ENCODE results near the gene LUZP1. TPM values are rescaled to one million over a fixed set of nuclear protein-coding genes. Genes with fewer than 3 reads are reported as not detected.
A peak's percentile ranks its signal among the peaks of the same experiment; 100 is the strongest.

LUZP1 gene
- total RNA-seq, 1 donor from 2014 or later, result 82.2 TPM

GRCh38 chr1:23214640-23215039, 46.0 kb upstream of the LUZP1 start:
- no peaks in the 10 kb centered on the region for H3K79me2 ChIP-seq (ENCODE audit: insufficient read depth, low read length)
- Mint-ChIP-seq H3K36me3 (ENCODE audit: low read depth, unreplicated experiment) (peaks cover 6% of the 10 kb centered on the region), H3K4me3 (ENCODE audit: unreplicated experiment) (peak overlapping the region; percentile 60), H3K27me3 (ENCODE audit: low read depth, unreplicated experiment) (peaks cover 43% of the 10 kb centered on the region), H3K27ac (ENCODE audit: unreplicated experiment) (no peak overlapping the region), H3K4me1 (ENCODE audit: low read depth, unreplicated experiment) (peaks cover 5% of the 10 kb centered on the region), H3K9me3 (ENCODE audit: unreplicated experiment) (peaks cover 5% of the 10 kb centered on the region)
- H4K20me1 ChIP-seq (ENCODE audit: insufficient read depth, low read length), result no peaks in the 10 kb centered on the region
- no peak overlapping the region for H3K27ac ChIP-seq (ENCODE audit: low read depth, low read length)
- peaks cover 21% of the 10 kb centered on the region for H3K27me3 ChIP-seq (ENCODE audit: insufficient read depth, low read length)
- no peaks in the 10 kb centered on the region for H3K9me3 ChIP-seq (ENCODE audit: insufficient read depth, low read depth, low read length)
- H3K4me3 ChIP-seq (ENCODE audit: insufficient read depth, low read depth, low read length), result no peak overlapping the region
- no peak overlapping the region for H3K9ac ChIP-seq (ENCODE audit: low read length)
- FAIRE-seq (no peak), DNase-seq (ENCODE audit: low read depth) (no peak)
- H2AFZ ChIP-seq (ENCODE audit: low read depth, low read length), result no peak overlapping the region
- no peaks in the 10 kb centered on the region for H3K36me3 ChIP-seq (ENCODE audit: insufficient read depth, low read length)
- TF ChIP-seq, protein P1, sequence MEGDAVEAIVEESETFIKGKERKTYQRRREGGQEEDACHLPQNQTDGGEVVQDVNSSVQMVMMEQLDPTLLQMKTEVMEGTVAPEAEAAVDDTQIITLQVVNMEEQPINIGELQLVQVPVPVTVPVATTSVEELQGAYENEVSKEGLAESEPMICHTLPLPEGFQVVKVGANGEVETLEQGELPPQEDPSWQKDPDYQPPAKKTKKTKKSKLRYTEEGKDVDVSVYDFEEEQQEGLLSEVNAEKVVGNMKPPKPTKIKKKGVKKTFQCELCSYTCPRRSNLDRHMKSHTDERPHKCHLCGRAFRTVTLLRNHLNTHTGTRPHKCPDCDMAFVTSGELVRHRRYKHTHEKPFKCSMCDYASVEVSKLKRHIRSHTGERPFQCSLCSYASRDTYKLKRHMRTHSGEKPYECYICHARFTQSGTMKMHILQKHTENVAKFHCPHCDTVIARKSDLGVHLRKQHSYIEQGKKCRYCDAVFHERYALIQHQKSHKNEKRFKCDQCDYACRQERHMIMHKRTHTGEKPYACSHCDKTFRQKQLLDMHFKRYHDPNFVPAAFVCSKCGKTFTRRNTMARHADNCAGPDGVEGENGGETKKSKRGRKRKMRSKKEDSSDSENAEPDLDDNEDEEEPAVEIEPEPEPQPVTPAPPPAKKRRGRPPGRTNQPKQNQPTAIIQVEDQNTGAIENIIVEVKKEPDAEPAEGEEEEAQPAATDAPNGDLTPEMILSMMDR (IDR thresholded peaks at IDR 0.05; ENCODE audit: insufficient read depth, low read depth, low read length), result no peak
- TF ChIP-seq EZH2 (IDR thresholded peaks at IDR 0.05; ENCODE audit: insufficient read depth, low read length), result no peak
- H3K4me2 ChIP-seq (ENCODE audit: low read length), result no peak overlapping the region
- H3K4me1 ChIP-seq (ENCODE audit: insufficient read depth, low read length), result peaks cover 5% of the 10 kb centered on the region

GRCh38 chr1:23211955-23212354, 43.3 kb upstream of the LUZP1 start:
- no peaks in the 10 kb centered on the region for H3K36me3 ChIP-seq (ENCODE audit: insufficient read depth, low read length)
- DNase-seq (ENCODE audit: low read depth) (no peak), FAIRE-seq (no peak)
- H3K4me2 ChIP-seq (ENCODE audit: low read length), result no peak overlapping the region
- H3K27ac ChIP-seq (ENCODE audit: low read depth, low read length), result no peak overlapping the region
- no peak overlapping the region for H3K9ac ChIP-seq (ENCODE audit: low read length)
- Mint-ChIP-seq H3K4me1 (ENCODE audit: low read depth, unreplicated experiment) (peaks cover 5% of the 10 kb centered on the region), H3K27me3 (ENCODE audit: low read depth, unreplicated experiment) (peaks cover 28% of the 10 kb centered on the region), H3K9me3 (ENCODE audit: unreplicated experiment) (no peaks in the 10 kb centered on the region), H3K27ac (ENCODE audit: unreplicated experiment) (no peak overlapping the region), H3K36me3 (ENCODE audit: low read depth, unreplicated experiment) (peaks cover 3% of the 10 kb centered on the region), H3K4me3 (ENCODE audit: unreplicated experiment) (no peak overlapping the region)
- peaks cover 5% of the 10 kb centered on the region for H3K4me1 ChIP-seq (ENCODE audit: insufficient read depth, low read length)
- TF ChIP-seq EZH2 (IDR thresholded peaks at IDR 0.05; ENCODE audit: insufficient read depth, low read length), result no peak
- TF ChIP-seq, protein P1 (IDR thresholded peaks at IDR 0.05; ENCODE audit: insufficient read depth, low read depth, low read length), result no peak
- H3K79me2 ChIP-seq (ENCODE audit: insufficient read depth, low read length), result no peaks in the 10 kb centered on the region
- no peak overlapping the region for H3K4me3 ChIP-seq (ENCODE audit: insufficient read depth, low read depth, low read length)
- H3K9me3 ChIP-seq (ENCODE audit: insufficient read depth, low read depth, low read length), result no peaks in the 10 kb centered on the region
- H3K27me3 ChIP-seq (ENCODE audit: insufficient read depth, low read length), result peaks cover 16% of the 10 kb centered on the region
- H2AFZ ChIP-seq (ENCODE audit: low read depth, low read length), result no peak overlapping the region
- H4K20me1 ChIP-seq (ENCODE audit: insufficient read depth, low read length), result no peaks in the 10 kb centered on the region

- Mint-ChIP-seq H3K36me3 (ENCODE audit: low read depth, unreplicated experiment) (peaks cover 3% of the 10 kb centered on the region), H3K9me3 (ENCODE audit: unreplicated experiment) (peaks cover under 1% of the 10 kb centered on the region), H3K4me3 (ENCODE audit: unreplicated experiment) (no peak overlapping the region), H3K4me1 (ENCODE audit: low read depth, unreplicated experiment) (peaks cover 5% of the 10 kb centered on the region), H3K27me3 (ENCODE audit: low read depth, unreplicated experiment) (peaks cover 22% of the 10 kb centered on the region), H3K27ac (ENCODE audit: unreplicated experiment) (no peak overlapping the region)
- no peak overlapping the region for H3K9ac ChIP-seq (ENCODE audit: low read length)
- TF ChIP-seq EZH2 (IDR thresholded peaks at IDR 0.05; ENCODE audit: insufficient read depth, low read length), result no peak
- TF ChIP-seq, protein P1 (IDR thresholded peaks at IDR 0.05; ENCODE audit: insufficient read depth, low read depth, low read length), result no peak
- H2AFZ ChIP-seq (ENCODE audit: low read depth, low read length), result no peak overlapping the region
- no peak for FAIRE-seq
- H3K4me3 ChIP-seq (ENCODE audit: insufficient read depth, low read depth, low read length), result no peak overlapping the region
- DNase-seq (ENCODE audit: low read depth), result no peak
- no peaks in the 10 kb centered on the region for H3K9me3 ChIP-seq (ENCODE audit: insufficient read depth, low read depth, low read length)
- H3K79me2 ChIP-seq (ENCODE audit: insufficient read depth, low read length), result no peaks in the 10 kb centered on the region
- H3K4me2 ChIP-seq (ENCODE audit: low read length), result no peak overlapping the region
- no peaks in the 10 kb centered on the region for H3K4me1 ChIP-seq (ENCODE audit: insufficient read depth, low read length)
- H3K36me3 ChIP-seq (ENCODE audit: insufficient read depth, low read length), result no peaks in the 10 kb centered on the region
- no peak overlapping the region for H3K27ac ChIP-seq (ENCODE audit: low read depth, low read length)
- H3K27me3 ChIP-seq (ENCODE audit: insufficient read depth, low read length), result peaks cover 7% of the 10 kb centered on the region
- H4K20me1 ChIP-seq (ENCODE audit: insufficient read depth, low read length), result no peaks in the 10 kb centered on the region
Observed at GRCh38 chr1:23210963-23211362, 42.3 kb upstream of the LUZP1 start.
